Prostate gland (tissue), 2 donors: ENCODE data around the gene ARHGAP29. TPM values are rescaled to one million over a fixed set of nuclear protein-coding genes. Genes with fewer than 3 reads are reported as not detected.

Source experiments
- DNase-seq: peaks from one replicate; pipeline ENCODE4 v3.0.0-alpha.2; 2019; ENCODE audit warnings: low spot score
- H3K27ac ChIP-seq, 2 donors: fragments of 200-600 bp; sonication (generic); 2 replicates each; pipeline ENCODE4 v1.5.1; 2017 to 2019
- H3K27me3 ChIP-seq: fragments of 200-600 bp; sonication (generic); replicated peaks from 2 replicates; pipeline ENCODE4 v1.5.1; 2019; ENCODE audit not compliant: insufficient read depth
- H3K36me3 ChIP-seq, 2 donors: fragments of 200-600 bp; sonication (generic); 1 replicate in 1 of 2; 2 replicates in 1 of 2; pipeline versions ENCODE4 v1.5.1 to v1.8.1; 2017 to 2019
- H3K4me1 ChIP-seq: fragments of 200-600 bp; sonication (generic); replicated peaks from 2 replicates; pipeline ENCODE4 v1.5.1; 2019
- H3K4me3 ChIP-seq, 2 donors: fragments of 200-600 bp; sonication (generic); 2 replicates each; pipeline ENCODE4 v1.5.1; 2017 to 2019
- H3K9me3 ChIP-seq: fragments of 200-600 bp; sonication (generic); 2 replicates; pipeline ENCODE4 v1.5.1; 2017
- CTCF ChIP-seq, 4 experiments: fragments of 200-600 bp in 2 of 4; fragments of 450-650 bp in 2 of 4; sonication (generic) in 2 of 4; IDR thresholded peaks; 1 replicate in 3 of 4; 2 replicates in 1 of 4; pipeline ENCODE4 v1.5.1; 2016 to 2019; ENCODE audit warnings: antibody characterized with exemption in 4 of 4, mild to moderate bottlenecking in 2 of 4, moderate library complexity in 2 of 4
- POLR2A ChIP-seq: fragments of 450-650 bp; IDR thresholded peaks from one replicate; pipeline ENCODE4 v1.6.1; 2016; ENCODE audit warnings: antibody characterized with exemption, mild to moderate bottlenecking
- POLR2AphosphoS5 ChIP-seq: sonication (generic); formaldehyde crosslinking; IDR thresholded peaks from one replicate; pipeline ENCODE4 v1.6.1; 2017; ENCODE audit warnings: antibody characterized with exemption
- WGBS: methylation state at CpG from one replicate; pipeline ENCODE4 v1.1.5; 2018; 5-methylcytosine and 5-hydroxymethylcytosine counted together
- intact Hi-C: fragments of 100-400 bp; cut with DNase I; formaldehyde crosslinking; loops from one replicate; pipeline ENCODE4 v1.14.2; 2022
- total RNA-seq, 2 donors: library from RNA; depleted of rRNA; stranded (reverse); fragments of >200 nt; gene quantifications; one replicate each; pipeline ENCODE4 v1.1.0, GENCODE V29; 2016

Gene ARHGAP29
- total RNA-seq, 2 donors from 2014 or later: 27.8 to 32.9 TPM

- WGBS: 82% methylated on average over 2 of the region's 2 CpGs
- intact Hi-C loops: no loop called here
Measured at GRCh38 chr1:94265906-94266305, 28.5 kb upstream of the ARHGAP29 start.

GRCh38 chr1:94265011-94265422, 27.6 kb upstream of the ARHGAP29 start:
- TF ChIP-seq CTCF (IDR thresholded peaks at IDR 0.05): no peak
- no peak for TF ChIP-seq POLR2AphosphoS5
- TF ChIP-seq POLR2A: no peak
- H3K27me3 ChIP-seq: no peaks in the 10 kb centered on the region
- no peak overlapping the region for H3K4me3 ChIP-seq
- 50% methylated on average over 3 of the region's 3 CpGs for WGBS
- intact Hi-C loops: no loop called here
- H3K9me3 ChIP-seq: no peaks in the 10 kb centered on the region
- no peaks in the 10 kb centered on the region for H3K36me3 ChIP-seq
- H3K27ac ChIP-seq: no peak overlapping the region
- DNase-seq: no peak
- H3K4me1 ChIP-seq: no peaks in the 10 kb centered on the region

More at GRCh38 chr1:94265906-94266305, 28.5 kb upstream of the ARHGAP29 start:
- TF ChIP-seq POLR2A (no peak), CTCF (IDR thresholded peaks at IDR 0.05) (no peak), POLR2AphosphoS5 (no peak)
- DNase-seq: no peak
- no peaks in the 10 kb centered on the region for H3K36me3 ChIP-seq
- no peaks in the 10 kb centered on the region for H3K9me3 ChIP-seq
- H3K27me3 ChIP-seq: no peaks in the 10 kb centered on the region
- H3K27ac ChIP-seq: no peak overlapping the region
- no peak overlapping the region for H3K4me3 ChIP-seq
- no peaks in the 10 kb centered on the region for H3K4me1 ChIP-seq

- no peak overlapping the region for H3K27ac ChIP-seq
- H3K36me3 ChIP-seq: no peaks in the 10 kb centered on the region
- H3K27me3 ChIP-seq: no peaks in the 10 kb centered on the region
- intact Hi-C loops: no loop called here
- H3K4me3 ChIP-seq: no peak overlapping the region
- H3K9me3 ChIP-seq: no peaks in the 10 kb centered on the region
- WGBS: 92% methylated on average over 2 of the region's 2 CpGs
- no peak for DNase-seq
- no peaks in the 10 kb centered on the region for H3K4me1 ChIP-seq
- no peak for TF ChIP-seq POLR2AphosphoS5
- TF ChIP-seq POLR2A: no peak
- TF ChIP-seq CTCF (IDR thresholded peaks at IDR 0.05): no peak
Measured at GRCh38 chr1:94260635-94261387, 23.4 kb upstream of the ARHGAP29 start.

GRCh38 chr1:94259635-94260289, 22.4 kb upstream of the ARHGAP29 start:
- H3K27me3 ChIP-seq: no peaks in the 10 kb centered on the region
- TF ChIP-seq POLR2AphosphoS5 (no peak), POLR2A (no peak), CTCF (IDR thresholded peaks at IDR 0.05) (no peak)
- intact Hi-C loops: no loop called here
- no peaks in the 10 kb centered on the region for H3K9me3 ChIP-seq
- H3K27ac ChIP-seq: no peak overlapping the region
- H3K4me3 ChIP-seq: no peak overlapping the region
- peaks cover 5% of the 10 kb centered on the region for H3K4me1 ChIP-seq
- 91% methylated on average over 7 of the region's 7 CpGs for WGBS
- DNase-seq: no peak
- no peaks in the 10 kb centered on the region for H3K36me3 ChIP-seq
